ENCODE measurements around the gene SNX6.
"Not testable (repeated sequence)": the region's sequence is repeated elsewhere in the genome, so short reads cannot be mapped to it uniquely, and the experiment has no call there.

The SNX6 gene

GRCh38 chr14:34540181-34541059, 89.5 kb downstream of the SNX6 start:
- H3K36me3 ChIP-seq (ENCODE audit: control insufficient read depth, insufficient read depth, low read length, severe bottlenecking); H3K27me3 ChIP-seq (replicated peaks; ENCODE audit: control insufficient read depth, insufficient read depth, low read length); DNase-seq (ENCODE audit: low read depth); H3K9me3 ChIP-seq (ENCODE audit: control insufficient read depth, low read length): not testable (repeated sequence)
- peak overlapping the region; percentile 100 for H3K9ac ChIP-seq (ENCODE audit: low read length)
- peaks cover 18% of the 10 kb centered on the region for H3K4me1 ChIP-seq (ENCODE audit: control insufficient read depth, insufficient read depth, low read length)
- H3K4me3 ChIP-seq (ENCODE audit: low read length): peak overlapping the region; percentile 100

- H3K4me3 ChIP-seq (ENCODE audit: low read length): peak within 1 kb of the TSS; percentile 100
- peak within 1 kb of the TSS; percentile 100 for H3K9ac ChIP-seq (ENCODE audit: low read length)
- no peaks in the 10 kb centered on the region for H3K9me3 ChIP-seq (ENCODE audit: control insufficient read depth, low read length)
- no peaks in the 10 kb centered on the region for H3K27me3 ChIP-seq (replicated peaks; ENCODE audit: control insufficient read depth, insufficient read depth, low read length)
- peaks cover 11% of the 10 kb centered on the region for H3K36me3 ChIP-seq (ENCODE audit: control insufficient read depth, insufficient read depth, low read length, severe bottlenecking)
- peaks cover 18% of the 10 kb centered on the region for H3K4me1 ChIP-seq (ENCODE audit: control insufficient read depth, insufficient read depth, low read length)
- peak; percentile 99 for DNase-seq (ENCODE audit: low read depth)
These were observed 90.4 kb downstream of the SNX6 start, which contains the start of gene EAPP for GRCh38 chr14:34539407-34540180. TSS of gene EAPP (minus strand) at chr14:34539701. CDS start at chr14:34539628, 73 bp downstream.

GRCh38 chr14:34538871-34539406, 91.0 kb downstream of the SNX6 start:
- Histone ChIP-seq H3K9me3 (ENCODE audit: control insufficient read depth, low read length) (no peaks in the 10 kb centered on the region), H3K4me3 (ENCODE audit: low read length) (peak overlapping the region; percentile 100), H3K36me3 (ENCODE audit: control insufficient read depth, insufficient read depth, low read length, severe bottlenecking) (peaks cover 18% of the 10 kb centered on the region), H3K27me3 (replicated peaks; ENCODE audit: control insufficient read depth, insufficient read depth, low read length) (no peaks in the 10 kb centered on the region), H3K9ac (ENCODE audit: low read length) (peak overlapping the region; percentile 100), H3K4me1 (ENCODE audit: control insufficient read depth, insufficient read depth, low read length) (peaks cover 18% of the 10 kb centered on the region)
- no peak for DNase-seq (ENCODE audit: low read depth)

GRCh38 chr14:34538096-34538495, 91.9 kb downstream of the SNX6 start:
- not testable (repeated sequence) for H3K9me3 ChIP-seq (ENCODE audit: control insufficient read depth, low read length); H3K27me3 ChIP-seq (replicated peaks; ENCODE audit: control insufficient read depth, insufficient read depth, low read length); DNase-seq (ENCODE audit: low read depth)
- Histone ChIP-seq H3K4me3 (ENCODE audit: low read length) (peak overlapping the region; percentile 100), H3K36me3 (ENCODE audit: control insufficient read depth, insufficient read depth, low read length, severe bottlenecking) (peaks cover 26% of the 10 kb centered on the region), H3K9ac (ENCODE audit: low read length) (peak overlapping the region; percentile 100), H3K4me1 (ENCODE audit: control insufficient read depth, insufficient read depth, low read length) (peaks cover 18% of the 10 kb centered on the region)

- no peak for DNase-seq (ENCODE audit: low read depth)
- H3K9ac ChIP-seq (ENCODE audit: low read length): no peak overlapping the region
- H3K36me3 ChIP-seq (ENCODE audit: control insufficient read depth, insufficient read depth, low read length, severe bottlenecking): peaks cover 29% of the 10 kb centered on the region
- H3K27me3 ChIP-seq (replicated peaks; ENCODE audit: control insufficient read depth, insufficient read depth, low read length): no peaks in the 10 kb centered on the region
- peak overlapping the region; percentile 100 for H3K4me3 ChIP-seq (ENCODE audit: low read length)
- H3K9me3 ChIP-seq (ENCODE audit: control insufficient read depth, low read length): no peaks in the 10 kb centered on the region
- H3K4me1 ChIP-seq (ENCODE audit: control insufficient read depth, insufficient read depth, low read length): peaks cover 18% of the 10 kb centered on the region
These were observed 92.3 kb downstream of the SNX6 start for GRCh38 chr14:34537677-34538009.

- Histone ChIP-seq H3K4me1 (ENCODE audit: control insufficient read depth, insufficient read depth, low read length) (peaks cover 18% of the 10 kb centered on the region), H3K4me3 (ENCODE audit: low read length) (peak overlapping the region; percentile 100), H3K9me3 (ENCODE audit: control insufficient read depth, low read length) (no peaks in the 10 kb centered on the region), H3K36me3 (ENCODE audit: control insufficient read depth, insufficient read depth, low read length, severe bottlenecking) (peaks cover 35% of the 10 kb centered on the region), H3K9ac (ENCODE audit: low read length) (no peak overlapping the region), H3K27me3 (replicated peaks; ENCODE audit: control insufficient read depth, insufficient read depth, low read length) (no peaks in the 10 kb centered on the region)
- peak; percentile 22 for DNase-seq (ENCODE audit: low read depth)
These were observed 92.8 kb downstream of the SNX6 start for GRCh38 chr14:34536951-34537676.

GRCh38 chr14:34527591-34527990, 102.4 kb downstream of the SNX6 start:
- no peak for DNase-seq (ENCODE audit: low read depth)
- Histone ChIP-seq H3K4me3 (ENCODE audit: low read length) (no peak overlapping the region), H3K9ac (ENCODE audit: low read length) (no peak overlapping the region), H3K9me3 (ENCODE audit: control insufficient read depth, low read length) (no peaks in the 10 kb centered on the region), H3K27me3 (replicated peaks; ENCODE audit: control insufficient read depth, insufficient read depth, low read length) (no peaks in the 10 kb centered on the region), H3K4me1 (ENCODE audit: control insufficient read depth, insufficient read depth, low read length) (no peaks in the 10 kb centered on the region), H3K36me3 (ENCODE audit: control insufficient read depth, insufficient read depth, low read length, severe bottlenecking) (peaks cover 82% of the 10 kb centered on the region)

GRCh38 chr14:34524216-34524615, 105.7 kb downstream of the SNX6 start:
- H3K9ac ChIP-seq (ENCODE audit: low read length); DNase-seq (ENCODE audit: low read depth); H3K27me3 ChIP-seq (replicated peaks; ENCODE audit: control insufficient read depth, insufficient read depth, low read length); H3K4me3 ChIP-seq (ENCODE audit: low read length); H3K9me3 ChIP-seq (ENCODE audit: control insufficient read depth, low read length); H3K4me1 ChIP-seq (ENCODE audit: control insufficient read depth, insufficient read depth, low read length): not testable (repeated sequence)
- H3K36me3 ChIP-seq (ENCODE audit: control insufficient read depth, insufficient read depth, low read length, severe bottlenecking): peaks cover 85% of the 10 kb centered on the region

GRCh38 chr14:34522496-34522895, 107.5 kb downstream of the SNX6 start:
- Histone ChIP-seq H3K4me3 (ENCODE audit: low read length) (no peak overlapping the region), H3K9me3 (ENCODE audit: control insufficient read depth, low read length) (no peaks in the 10 kb centered on the region), H3K4me1 (ENCODE audit: control insufficient read depth, insufficient read depth, low read length) (no peaks in the 10 kb centered on the region), H3K36me3 (ENCODE audit: control insufficient read depth, insufficient read depth, low read length, severe bottlenecking) (peaks cover 86% of the 10 kb centered on the region), H3K27me3 (replicated peaks; ENCODE audit: control insufficient read depth, insufficient read depth, low read length) (no peaks in the 10 kb centered on the region), H3K9ac (ENCODE audit: low read length) (no peak overlapping the region)
- DNase-seq (ENCODE audit: low read depth): no peak

GRCh38 chr14:34521071-34521470, 108.9 kb downstream of the SNX6 start:
- not testable (repeated sequence) for H3K27me3 ChIP-seq (replicated peaks; ENCODE audit: control insufficient read depth, insufficient read depth, low read length); H3K9ac ChIP-seq (ENCODE audit: low read length); H3K4me1 ChIP-seq (ENCODE audit: control insufficient read depth, insufficient read depth, low read length); DNase-seq (ENCODE audit: low read depth); H3K4me3 ChIP-seq (ENCODE audit: low read length); H3K9me3 ChIP-seq (ENCODE audit: control insufficient read depth, low read length)
- H3K36me3 ChIP-seq (ENCODE audit: control insufficient read depth, insufficient read depth, low read length, severe bottlenecking): peaks cover 81% of the 10 kb centered on the region

All from adipocyte (in vitro differentiated cells).